ENCODE data around the gene EVC.

DNA sequence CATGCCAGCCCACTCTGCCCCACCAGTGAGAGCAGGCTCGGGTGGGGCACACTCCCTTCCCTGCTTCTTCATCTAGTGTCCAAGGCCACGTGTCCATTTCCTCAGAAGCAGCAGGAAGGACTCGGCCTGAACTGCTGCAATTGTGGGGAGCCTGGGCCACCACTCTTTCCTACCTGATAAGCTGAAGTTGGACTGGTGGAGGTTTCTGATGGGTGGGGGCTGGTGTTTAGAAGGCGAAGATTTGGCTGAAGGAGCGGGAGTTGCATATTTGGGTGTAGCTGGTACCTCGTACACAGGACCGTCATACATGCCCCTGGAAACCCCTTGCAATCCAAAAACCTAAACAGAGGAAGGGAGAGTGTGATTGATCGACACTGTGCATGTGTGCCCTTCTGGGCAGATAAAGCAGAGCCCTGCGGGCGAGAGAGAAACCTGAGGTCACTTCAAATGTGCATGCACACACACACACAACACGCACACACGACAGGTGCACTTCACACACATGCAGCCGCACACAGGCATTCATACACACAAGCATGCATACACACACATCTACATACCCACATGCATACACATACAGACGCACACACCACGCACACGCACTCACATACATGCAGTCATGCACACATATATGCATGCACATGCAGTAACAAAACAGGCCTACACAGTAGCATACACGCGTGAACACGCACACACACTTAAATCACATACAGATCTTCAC is 114.5 kb downstream of the EVC start:
- TF ChIP-seq RFX5 (IDR thresholded peaks at IDR 0.05; ENCODE audit: low read depth, low read length) (no peak), MAFK (IDR thresholded peaks at IDR 0.05; ENCODE audit: low read depth, low read length) (no peak), CTCF (conservative IDR thresholded peaks at IDR 0.05; ENCODE audit: low read depth, low read length) (no peak), USF2 (IDR thresholded peaks at IDR 0.05; ENCODE audit: low read depth, low read length) (no peak), RAD21 (IDR thresholded peaks at IDR 0.05; ENCODE audit: low read length) (no peak), POLR2A (IDR thresholded peaks at IDR 0.05; ENCODE audit: low read depth, low read length) (no peak), FOS (IDR thresholded peaks at IDR 0.05; ENCODE audit: low read depth, low read length) (no peak), BHLHE40 (IDR thresholded peaks at IDR 0.05; ENCODE audit: low read depth, low read length) (no peak), CEBPB (IDR thresholded peaks at IDR 0.05; ENCODE audit: low read depth, low read length) (no peak), CHD1 (IDR thresholded peaks at IDR 0.05; ENCODE audit: low read depth, low read length) (no peak), RCOR1 (IDR thresholded peaks at IDR 0.05; ENCODE audit: insufficient replicate concordance, low read length) (no peak)

Data from IMR-90 (cell line).